NCI-H2171 treated with DMSO at 0.1 percent for 48 hours (cell line): Measurements from ENCODE around the gene GPC5.
"Not testable (repeated sequence)": the region's sequence is repeated elsewhere in the genome, so short reads cannot be mapped to it uniquely, and the experiment has no call there.

Source experiments
- DNase-seq: peaks from one replicate; lab custom pipeline; 2025; lab: John Stamatoyannopoulos, UW

GPC5 gene

GRCh38 chr13:92463134-92463533 is 1064.7 kb downstream of the GPC5 start:
- peak; percentile 99 for DNase-seq

GRCh38 chr13:92473765-92474475 is 1075.5 kb downstream of the GPC5 start:
- DNase-seq, result no peak

DNA sequence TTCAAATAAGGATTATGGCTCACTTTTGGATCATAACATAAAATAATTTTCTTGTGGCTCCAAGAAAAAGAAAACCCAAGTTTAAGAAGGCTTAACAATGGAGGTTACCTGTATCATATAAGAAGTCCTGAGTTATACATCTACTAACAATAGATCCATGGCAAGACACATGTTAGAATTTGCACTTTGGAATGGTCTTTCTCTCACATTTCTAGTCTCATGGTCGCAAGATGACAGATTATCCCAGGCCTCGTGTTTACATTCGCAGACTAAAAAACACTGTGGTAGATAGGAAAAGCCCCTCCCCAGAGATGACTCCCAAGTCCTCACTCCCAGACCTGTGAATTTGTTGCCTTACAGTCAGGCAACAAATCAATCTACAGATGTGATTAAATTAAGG is 1082.0 kb downstream of the GPC5 start:
- no peak for DNase-seq

- DNase-seq, result not testable (repeated sequence)
Observed at GRCh38 chr13:92482790-92483189, 1084.4 kb downstream of the GPC5 start.

- no peak for DNase-seq
Observed at GRCh38 chr13:92483894-92484293, 1085.5 kb downstream of the GPC5 start.

DNA sequence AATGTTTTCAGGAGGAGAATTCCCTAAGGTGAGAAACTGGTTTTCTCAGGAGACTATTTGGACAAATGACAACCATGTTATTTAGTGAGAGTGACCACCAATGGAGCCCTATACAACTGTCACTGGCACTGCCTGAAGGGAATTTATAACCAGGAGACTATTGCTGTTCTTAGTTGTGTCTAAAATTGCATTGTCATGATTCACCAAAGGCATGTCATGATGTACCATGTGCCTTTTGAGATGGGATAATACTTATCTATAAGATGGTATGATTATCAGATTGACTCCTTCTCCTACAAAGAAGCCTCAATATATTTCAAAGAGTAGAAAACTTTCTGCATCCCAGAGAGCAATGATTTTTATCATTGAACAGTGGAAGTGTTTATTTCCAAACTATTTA is 1088.8 kb downstream of the GPC5 start:
- DNase-seq, result no peak

DNA sequence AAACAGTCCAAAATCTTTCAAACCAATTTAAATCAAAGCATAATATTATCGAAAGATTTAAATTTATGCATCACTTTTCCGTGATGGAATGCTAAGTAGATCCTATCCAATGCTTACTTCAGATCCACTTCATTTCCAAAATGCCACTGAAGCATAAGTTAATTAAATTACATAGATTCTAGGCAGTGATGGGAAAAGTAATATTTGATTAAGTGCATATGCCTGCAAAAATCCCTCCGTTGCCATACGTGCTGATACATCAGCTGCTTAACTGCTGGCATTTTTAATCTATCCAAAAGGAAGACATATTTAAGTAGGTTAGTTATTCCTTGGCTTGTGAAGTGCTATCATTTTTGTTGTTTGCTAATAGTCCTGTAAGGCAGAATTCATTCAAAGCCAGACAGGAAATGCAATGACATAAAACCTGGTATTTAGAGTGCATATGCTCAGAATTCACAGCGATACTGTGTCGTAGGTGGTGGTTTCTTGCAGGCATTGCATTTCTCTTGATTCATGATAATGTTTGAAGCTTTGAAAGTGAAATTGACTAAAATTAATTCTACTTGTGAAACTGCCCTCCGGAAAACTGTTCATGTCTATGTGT is 1089.9 kb downstream of the GPC5 start:
- no peak for DNase-seq

DNA sequence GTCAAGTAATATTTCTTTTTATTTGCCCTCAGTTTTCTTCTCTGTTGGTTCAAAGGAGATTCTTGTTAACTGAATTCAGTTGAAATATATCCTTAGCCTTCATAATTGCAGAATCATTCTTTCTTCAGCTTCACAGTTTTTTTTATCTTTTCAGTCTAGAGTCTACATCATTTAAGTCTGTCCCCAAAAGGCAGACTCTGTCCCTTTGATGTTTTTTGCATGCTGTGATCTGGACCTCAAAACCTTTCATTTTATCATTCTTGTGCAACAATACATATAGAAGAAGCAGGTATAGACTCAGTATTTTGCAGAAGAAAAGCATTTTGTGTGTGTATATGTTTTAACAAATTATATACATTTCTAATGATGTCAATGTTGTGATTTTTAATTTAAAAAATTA is 1093.4 kb downstream of the GPC5 start:
- no peak for DNase-seq

- DNase-seq, result no peak
Observed at GRCh38 chr13:92494915-92495314, 1096.5 kb downstream of the GPC5 start.

DNA sequence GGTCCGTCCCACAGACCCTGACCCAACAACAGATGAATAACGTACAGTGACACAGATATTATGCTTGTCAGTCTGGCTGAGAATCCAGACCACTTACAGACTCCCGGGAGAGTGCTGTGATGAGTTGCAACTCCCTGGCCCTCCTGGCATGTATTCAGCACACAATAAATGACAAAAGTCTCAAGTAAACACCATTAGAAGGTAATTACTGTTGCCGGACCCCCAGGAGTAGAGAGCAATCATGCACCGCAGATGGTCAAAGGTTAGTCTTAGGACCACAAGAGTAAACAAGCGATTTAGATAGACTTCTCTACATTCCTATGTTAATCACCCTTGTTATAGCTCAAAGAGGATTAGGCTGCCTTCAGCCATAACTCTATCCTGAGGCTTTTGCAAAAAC is 1101.8 kb downstream of the GPC5 start:
- DNase-seq, result no peak

DNA sequence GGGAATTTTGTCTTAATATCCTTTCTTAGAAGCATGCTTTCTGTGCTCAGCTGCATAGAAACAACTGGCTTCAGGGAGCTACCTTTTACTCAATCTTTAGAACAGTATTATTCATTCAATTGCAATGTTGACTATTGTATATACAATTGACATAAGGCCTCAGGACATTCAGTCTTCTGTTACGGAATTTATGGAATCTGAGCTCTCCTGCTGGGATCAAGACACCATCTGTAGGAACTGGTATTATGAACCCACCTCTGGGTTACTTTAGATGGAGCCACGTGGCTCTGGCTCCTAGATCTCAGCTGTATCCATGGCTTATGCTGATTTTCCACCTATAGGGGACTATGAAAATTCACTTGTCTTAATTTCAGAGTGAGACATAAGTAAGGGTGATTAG is 1112.0 kb downstream of the GPC5 start:
- no peak for DNase-seq

DNA sequence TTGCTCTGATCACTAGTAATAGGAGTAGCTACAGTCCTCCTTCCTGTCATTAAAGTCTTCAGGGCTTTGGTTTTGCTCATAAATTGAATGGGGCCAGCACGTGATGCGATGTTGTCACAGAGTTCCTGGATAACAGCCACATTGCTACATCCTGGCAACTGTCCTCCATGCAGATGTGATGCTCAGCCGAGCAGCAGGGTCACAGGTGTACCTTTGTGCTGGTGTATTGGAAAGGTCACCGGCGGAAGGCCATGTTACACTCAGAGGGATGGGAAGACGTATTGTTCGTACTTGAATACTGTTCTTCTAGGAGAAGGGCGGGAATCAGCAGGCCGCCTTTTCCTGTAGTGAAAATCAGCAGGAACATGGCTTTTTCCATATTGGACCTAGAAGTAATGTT is 1114.4 kb downstream of the GPC5 start:
- no peak for DNase-seq

- no peak for DNase-seq
Observed at GRCh38 chr13:92513672-92514071, 1115.3 kb downstream of the GPC5 start.

DNA sequence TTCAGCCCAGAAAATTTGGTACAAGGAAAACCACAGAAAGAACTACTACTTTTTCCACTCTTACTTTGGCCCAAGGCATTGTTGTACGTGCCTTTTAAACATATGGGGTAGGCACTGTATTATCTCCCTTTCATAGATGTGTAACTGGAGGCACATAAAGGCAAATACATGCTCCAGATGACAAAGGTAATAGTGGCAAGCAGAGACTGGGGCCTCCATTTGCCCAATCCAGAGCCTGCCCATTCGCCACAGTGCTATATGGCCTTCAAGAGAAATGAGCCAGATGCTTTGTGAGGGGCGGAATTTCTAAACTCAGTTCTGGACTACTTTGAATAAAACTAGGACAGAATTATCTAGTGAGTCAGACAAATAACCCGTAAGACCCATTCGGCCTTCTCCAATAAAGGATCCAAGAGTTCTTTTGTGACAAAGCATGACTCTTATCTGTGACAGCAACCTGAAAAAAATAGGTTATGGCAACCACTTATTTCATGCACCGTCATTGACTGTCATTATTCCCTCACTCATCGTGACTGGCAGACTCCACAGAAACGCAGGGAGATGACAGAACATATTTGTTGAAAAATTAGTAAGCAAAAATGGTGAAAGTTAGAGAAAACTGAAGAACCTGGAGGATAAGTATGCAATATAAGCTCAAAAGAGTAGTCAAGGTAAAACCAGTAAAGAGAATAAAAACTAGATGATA is 1116.2 kb downstream of the GPC5 start:
- no peak for DNase-seq

GRCh38 chr13:92516878-92517277 is 1118.5 kb downstream of the GPC5 start:
- not testable (repeated sequence) for DNase-seq

GRCh38 chr13:92518622-92519021 is 1120.2 kb downstream of the GPC5 start:
- not testable (repeated sequence) for DNase-seq

- DNase-seq, result no peak
Observed at GRCh38 chr13:92530364-92530763, 1131.9 kb downstream of the GPC5 start.

DNA sequence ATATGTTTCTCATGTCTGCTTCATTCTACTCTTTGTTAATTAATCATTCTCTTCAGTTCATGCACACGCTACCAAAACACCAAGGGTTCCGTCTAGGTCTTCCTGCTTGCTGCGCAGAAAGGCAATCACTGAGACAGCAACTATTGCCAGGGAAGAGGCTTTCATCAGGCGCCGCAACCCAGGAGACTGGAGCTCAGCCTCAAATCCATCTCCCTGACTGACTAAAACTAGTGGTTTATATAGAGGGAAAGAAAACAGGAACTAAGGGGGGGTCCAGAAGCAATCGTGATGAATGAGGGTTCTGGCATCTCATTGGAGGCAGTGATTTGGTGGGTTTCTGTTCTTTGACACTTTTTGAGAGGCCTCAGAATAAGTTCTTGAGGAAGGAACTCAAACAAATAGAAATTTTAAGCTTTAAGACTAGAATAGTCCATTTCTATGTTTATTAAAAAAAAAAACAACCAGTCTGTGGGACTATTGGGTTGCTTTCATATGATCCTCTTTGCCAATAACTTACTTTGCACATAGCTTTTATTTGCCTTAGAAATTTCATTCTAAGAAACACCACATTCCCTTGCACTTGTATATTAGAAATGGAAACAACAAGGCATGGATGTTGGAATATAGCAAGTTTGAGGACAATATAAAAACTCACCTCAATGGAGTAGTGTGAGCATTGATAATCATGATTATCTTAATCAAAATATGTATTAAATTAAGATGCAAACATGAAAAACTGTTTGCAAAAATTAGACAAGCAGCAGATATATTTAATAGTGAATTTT is 1137.0 kb downstream of the GPC5 start:
- DNase-seq, result no peak

- DNase-seq, result no peak
Observed at GRCh38 chr13:92537471-92537870, 1139.0 kb downstream of the GPC5 start.

DNA sequence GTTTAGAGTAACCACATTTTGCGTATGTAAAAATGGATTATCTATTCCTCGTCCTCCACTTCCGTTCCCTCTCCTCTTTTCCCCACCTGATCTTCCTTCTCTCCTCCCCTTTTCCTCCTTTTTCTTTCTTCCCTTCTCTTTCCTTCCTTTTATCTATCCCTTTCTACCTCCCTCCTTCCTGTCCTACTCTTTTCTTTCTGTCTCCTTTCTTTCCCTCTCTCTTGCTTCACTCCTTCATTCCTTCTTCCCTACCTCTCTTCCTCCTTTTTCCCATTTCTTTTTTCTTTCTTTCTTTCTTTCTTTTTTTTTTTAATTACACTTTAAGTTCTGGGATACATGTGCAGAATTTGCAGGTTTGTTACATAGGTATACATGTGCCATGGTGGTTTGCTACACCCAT is 1139.7 kb downstream of the GPC5 start:
- DNase-seq, result no peak

- DNase-seq, result not testable (repeated sequence)
Observed at GRCh38 chr13:92539148-92539547, 1140.7 kb downstream of the GPC5 start.

DNA sequence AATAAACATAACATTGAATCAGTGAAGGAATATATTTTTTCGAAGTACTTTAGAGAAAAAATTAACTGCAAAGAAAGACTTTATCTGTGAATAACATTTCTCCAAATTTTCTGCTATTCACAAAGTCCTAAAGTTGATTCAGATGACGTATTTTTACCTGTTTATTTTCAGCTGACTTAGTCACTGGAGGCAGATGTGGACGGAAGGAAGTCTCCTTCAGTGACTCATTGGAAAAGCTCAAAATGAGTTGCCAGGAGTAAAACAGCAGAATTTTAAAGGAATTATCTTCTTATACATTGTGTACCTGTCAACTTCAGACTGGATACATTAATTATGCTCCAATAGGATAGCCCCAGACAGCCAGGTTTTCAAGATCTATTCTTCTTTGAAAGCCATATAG is 1148.8 kb downstream of the GPC5 start:
- DNase-seq, result no peak

DNA sequence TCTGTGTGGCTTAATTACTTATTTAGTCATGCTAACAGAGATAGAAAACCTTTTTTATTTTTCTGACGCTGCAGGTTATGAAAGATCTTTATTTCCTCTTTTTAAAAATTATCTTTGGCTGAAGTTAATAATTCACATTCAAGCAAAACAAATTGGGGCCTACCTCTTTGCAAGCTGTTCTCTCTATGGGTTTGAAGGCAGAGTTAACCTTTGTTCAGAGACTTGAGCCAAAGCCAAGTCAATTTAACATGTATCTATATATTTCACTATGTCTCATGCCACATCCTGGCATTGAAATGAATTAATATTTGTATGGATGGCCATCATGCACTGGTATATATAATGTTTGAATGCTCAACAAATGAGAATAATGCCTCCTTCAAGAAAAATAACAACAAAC is 1150.9 kb downstream of the GPC5 start:
- DNase-seq, result no peak
